Breast epithelium (tissue), 4 donors: ENCODE measurements around the gene CRYM. TPM values are rescaled to one million over a fixed set of nuclear protein-coding genes. Genes with fewer than 3 reads are reported as not detected.
"Not testable (repeated sequence)": the region's sequence is repeated elsewhere in the genome, so short reads cannot be mapped to it uniquely, and the experiment has no call there.

Experiments used
- DNase-seq, 2 donors: peaks; one replicate each; pipeline ENCODE4 v3.0.0-alpha.2; 2019; ENCODE audit warnings: low spot score in 2 of 2
- H3K27ac ChIP-seq, 2 donors: fragments of 200-600 bp; sonication (generic) in 1 of 2; one replicate each; pipeline ENCODE4 v1.5.1; 2016 to 2019; ENCODE audit warnings: mild to moderate bottlenecking in 1 of 2
- H3K27me3 ChIP-seq, 2 donors: fragments of 200-600 bp; sonication (generic) in 1 of 2; one replicate each; pipeline versions ENCODE4 v1.5.1 to v1.6.0; 2017 to 2019; ENCODE audit warnings: control low read depth in 1 of 2, mild to moderate bottlenecking in 1 of 2
- H3K36me3 ChIP-seq: fragments of 200-600 bp; one replicate; pipeline ENCODE4 v1.5.1; 2019
- H3K4me1 ChIP-seq, 2 donors: fragments of 200-600 bp; sonication (generic); one replicate each; pipeline ENCODE4 v1.5.1; 2016 to 2019; ENCODE audit warnings: control low read depth in 1 of 2
- H3K4me3 ChIP-seq, 3 donors: fragments of 200-600 bp; sonication (generic); 1 replicate in 2 of 3; 2 replicates in 1 of 3; pipeline ENCODE4 v1.5.1; 2016 to 2019; ENCODE audit warnings: mild to moderate bottlenecking in 3 of 3, moderate library complexity in 2 of 3
- H3K9me3 ChIP-seq, 2 donors: fragments of 200-600 bp; sonication (generic) in 1 of 2; one replicate each; pipeline ENCODE4 v1.5.1; 2016 to 2019; ENCODE audit warnings: control low read depth in 1 of 2
- CTCF ChIP-seq, 3 donors: fragments of 450-650 bp; IDR thresholded peaks; one replicate each; pipeline ENCODE4 v1.5.1; 2016 to 2017; ENCODE audit warnings: antibody characterized with exemption in 3 of 3, mild to moderate bottlenecking in 3 of 3, moderate library complexity in 3 of 3
- POLR2A ChIP-seq: fragments of 450-650 bp; IDR thresholded peaks from one replicate; pipeline ENCODE4 v1.6.1; 2016; ENCODE audit warnings: antibody characterized with exemption, mild to moderate bottlenecking, moderate library complexity
- POLR2AphosphoS5 ChIP-seq, 3 donors: sonication (generic); formaldehyde crosslinking; IDR thresholded peaks; one replicate each; pipeline ENCODE4 v1.6.1; 2017; ENCODE audit warnings: antibody characterized with exemption in 3 of 3
- intact Hi-C: fragments of 100-400 bp; cut with DNase I; formaldehyde crosslinking; loops from one replicate; pipeline ENCODE4 v1.15.1; 2023; ENCODE audit warnings: low total_unique reads
- total RNA-seq, 3 donors: library from RNA; depleted of rRNA; stranded (reverse); fragments of >200 nt; gene quantifications; one replicate each; pipeline ENCODE4 v1.1.0, GENCODE V29; 2016

Gene CRYM
- total RNA-seq, 3 donors from 2014 or later = 0.98 to 5.0 (median 2.6) TPM

- no peaks in the 10 kb centered on the region for H3K4me1 ChIP-seq
- no peak for DNase-seq
- H3K4me3 ChIP-seq = peak overlapping the region in 2 of 3 donors; percentile 76 to 87
- H3K27me3 ChIP-seq = no peaks in the 10 kb centered on the region
- intact Hi-C loops = loop anchor here (5.0 kb wide), 1 partner anchor 450 kb away; no protein-coding TSS in a partner anchor
- H3K27ac ChIP-seq = peak overlapping the region; percentile 13 to 22
- no peaks in the 10 kb centered on the region for H3K36me3 ChIP-seq
- TF ChIP-seq POLR2AphosphoS5 (IDR thresholded peaks at IDR 0.05) = no peak
- no peak for TF ChIP-seq CTCF (IDR thresholded peaks at IDR 0.05)
- TF ChIP-seq POLR2A = no peak
- H3K9me3 ChIP-seq = no peaks in the 10 kb centered on the region
Measured at GRCh38 chr16:21302454-21302853, 24.4 kb upstream of the CRYM start.

- TF ChIP-seq POLR2A (no peak), CTCF (IDR thresholded peaks at IDR 0.05) (no peak), POLR2AphosphoS5 (IDR thresholded peaks at IDR 0.05) (no peak)
- Histone ChIP-seq H3K4me1 (no peaks in the 10 kb centered on the region), H3K4me3 (peak overlapping the region; percentile 65 to 87 (median 76)), H3K27ac (peak overlapping the region; percentile 74 to 86), H3K27me3 (no peaks in the 10 kb centered on the region), H3K9me3 (no peaks in the 10 kb centered on the region), H3K36me3 (no peaks in the 10 kb centered on the region)
- intact Hi-C loops = loop anchor here (5.0 kb wide), 1 partner anchor 450 kb away; no protein-coding TSS in a partner anchor
- no peak for DNase-seq
Measured at GRCh38 chr16:21301895-21302291, 23.8 kb upstream of the CRYM start.

GRCh38 chr16:21301168-21301894, 23.2 kb upstream of the CRYM start:
- peak; percentile 70 to 72 for DNase-seq

GRCh38 chr16:21300309-21301167, 22.4 kb upstream of the CRYM start:
- H3K27ac ChIP-seq = peak overlapping the region; percentile 74 to 86
- H3K4me1 ChIP-seq = no peaks in the 10 kb centered on the region
- H3K36me3 ChIP-seq = no peaks in the 10 kb centered on the region
- intact Hi-C loops = loop anchor here (5.0 kb wide), 1 partner anchor 448 kb away; no protein-coding TSS in a partner anchor
- TF ChIP-seq POLR2A = no peak
- peak; percentile 77 to 87 (median 81) for TF ChIP-seq POLR2AphosphoS5 (IDR thresholded peaks at IDR 0.05)
- TF ChIP-seq CTCF (IDR thresholded peaks at IDR 0.05) = peak; percentile 64 to 94 (median 91)
- peak overlapping the region; percentile 65 to 87 (median 76) for H3K4me3 ChIP-seq
- H3K27me3 ChIP-seq = no peaks in the 10 kb centered on the region
- DNase-seq = peak; percentile 92 to 98
- H3K9me3 ChIP-seq = no peaks in the 10 kb centered on the region

More at GRCh38 chr16:21301168-21301894, 23.2 kb upstream of the CRYM start:
- H3K27me3 ChIP-seq = no peaks in the 10 kb centered on the region
- no peaks in the 10 kb centered on the region for H3K36me3 ChIP-seq
- H3K4me3 ChIP-seq = peak overlapping the region; percentile 65 to 87 (median 76)
- TF ChIP-seq POLR2AphosphoS5 (IDR thresholded peaks at IDR 0.05) (peak in 1 of 3 donors; percentile 16), CTCF (IDR thresholded peaks at IDR 0.05) (peak in 1 of 3 donors; percentile 23), POLR2A (no peak)
- no peaks in the 10 kb centered on the region for H3K4me1 ChIP-seq
- intact Hi-C loops = loop anchor here (5.0 kb wide), 1 partner anchor 449 kb away; no protein-coding TSS in a partner anchor
- H3K27ac ChIP-seq = peak overlapping the region; percentile 74 to 86
- no peaks in the 10 kb centered on the region for H3K9me3 ChIP-seq

- intact Hi-C loops = loop anchor here (10.0 kb wide), 1 partner anchor 1115 kb away; no protein-coding TSS in a partner anchor
- H3K36me3 ChIP-seq, H3K4me3 ChIP-seq, H3K4me1 ChIP-seq, H3K27me3 ChIP-seq, H3K27ac ChIP-seq, DNase-seq, H3K9me3 ChIP-seq: not testable (repeated sequence)
Measured at GRCh38 chr16:21289789-21290188, 11.7 kb upstream of the CRYM start.
